HG02870 (cell line): ENCODE results near the gene ST6GAL2.

Source experiments
- ATAC-seq: cut with Tn5 transposase; IDR thresholded peaks from one replicate; pipeline ENCODE4 v1.9.1; 2021; ENCODE audit warnings: mild to moderate bottlenecking, moderate library complexity; ENCODE audit not compliant: unreplicated experiment

ST6GAL2 gene

GRCh38 chr2:106830191-106830590 lies 55.8 kb downstream of the ST6GAL2 start:
- ATAC-seq, result no peak

GRCh38 chr2:106828119-106828518 lies 57.8 kb downstream of the ST6GAL2 start:
- no peak for ATAC-seq

GRCh38 chr2:106827158-106827557 lies 58.8 kb downstream of the ST6GAL2 start:
- no peak for ATAC-seq

GRCh38 chr2:106825161-106825560 lies 60.8 kb downstream of the ST6GAL2 start:
- ATAC-seq, result no peak

- no peak for ATAC-seq
These were observed 69.0 kb downstream of the ST6GAL2 start for GRCh38 chr2:106816974-106817373.

GRCh38 chr2:106812841-106813240 lies 73.1 kb downstream of the ST6GAL2 start:
- ATAC-seq, result no peak

GRCh38 chr2:106812383-106812782 lies 73.6 kb downstream of the ST6GAL2 start:
- no peak for ATAC-seq

- ATAC-seq, result no peak
These were observed 80.3 kb downstream of the ST6GAL2 start for GRCh38 chr2:106805716-106806115.

- ATAC-seq, result no peak
These were observed 81.8 kb downstream of the ST6GAL2 start for GRCh38 chr2:106804161-106804560.

GRCh38 chr2:106800976-106801655 lies 84.9 kb downstream of the ST6GAL2 start:
- ATAC-seq, result no peak

- no peak for ATAC-seq
These were observed 85.8 kb downstream of the ST6GAL2 start for GRCh38 chr2:106800180-106800579.

GRCh38 chr2:106798826-106799552 lies 87.0 kb downstream of the ST6GAL2 start:
- no peak for ATAC-seq

GRCh38 chr2:106797494-106797893 lies 88.5 kb downstream of the ST6GAL2 start:
- no peak for ATAC-seq

GRCh38 chr2:106792671-106793070 lies 93.3 kb downstream of the ST6GAL2 start:
- ATAC-seq, result no peak

- ATAC-seq, result no peak
These were observed 96.8 kb downstream of the ST6GAL2 start for GRCh38 chr2:106789185-106789584.

GRCh38 chr2:106782681-106783080 lies 103.3 kb downstream of the ST6GAL2 start:
- no peak for ATAC-seq

GRCh38 chr2:106781196-106781595 lies 104.8 kb downstream of the ST6GAL2 start:
- ATAC-seq, result no peak

- no peak for ATAC-seq
These were observed 114.2 kb downstream of the ST6GAL2 start for GRCh38 chr2:106771811-106772210.

GRCh38 chr2:106770986-106771385 lies 115.0 kb downstream of the ST6GAL2 start:
- no peak for ATAC-seq

- ATAC-seq, result no peak
These were observed 121.4 kb downstream of the ST6GAL2 start for GRCh38 chr2:106764614-106765013.

GRCh38 chr2:106759966-106760365 lies 126.0 kb downstream of the ST6GAL2 start:
- ATAC-seq, result no peak

GRCh38 chr2:106758901-106759497 lies 127.0 kb downstream of the ST6GAL2 start:
- ATAC-seq, result no peak
